ENCODE data around the gene NT5C1B. TPM values are rescaled to one million over a fixed set of nuclear protein-coding genes. Genes with fewer than 3 reads are reported as not detected.

NT5C1B gene
- total and polyA plus RNA-seq, 10 of the 15 experiments (the other 5 are each of a cell fraction or from before 2014, with no cell fraction given), result 0.40 to 0.44 TPM; not detected in 8

- H3K9ac ChIP-seq (ENCODE audit: control insufficient read depth, insufficient read depth, low read length), result no peak overlapping the region
- no peaks in the 10 kb centered on the region for H4K20me1 ChIP-seq (ENCODE audit: control insufficient read depth, insufficient read depth)
- no peaks in the 10 kb centered on the region for H3K79me2 ChIP-seq (ENCODE audit: control insufficient read depth, insufficient read depth, low read length)
- TF ChIP-seq ZBTB33 (IDR thresholded peaks at IDR 0.05) (no peak), POLR2AphosphoS2 (IDR thresholded peaks at IDR 0.05; ENCODE audit: low read depth, low read length) (no peak), CHD2 (IDR thresholded peaks at IDR 0.05; ENCODE audit: borderline replicate concordance, low read depth, low read length) (no peak), NBN (IDR thresholded peaks at IDR 0.05) (no peak), CBX3 (IDR thresholded peaks at IDR 0.05; ENCODE audit: borderline replicate concordance, low read depth) (no peak), HDGF (IDR thresholded peaks at IDR 0.05) (no peak), MYB (IDR thresholded peaks at IDR 0.05; ENCODE audit: borderline replicate concordance, low read depth, low read length) (no peak), YY1 (IDR thresholded peaks at IDR 0.05; ENCODE audit: low read depth, low read length) (no peak), FOXK2 (IDR thresholded peaks at IDR 0.05) (no peak), TCF3 (IDR thresholded peaks at IDR 0.05; ENCODE audit: borderline replicate concordance, insufficient read depth, low read depth, low read length) (no peak), BRCA1 (IDR thresholded peaks at IDR 0.05; ENCODE audit: low read depth, low read length) (no peak), SIN3A (IDR thresholded peaks at IDR 0.05; ENCODE audit: low read depth, low read length) (no peak), ZNF592 (IDR thresholded peaks at IDR 0.05) (no peak), SPI1 (IDR thresholded peaks at IDR 0.05; ENCODE audit: borderline replicate concordance, insufficient read depth, low read depth, low read length) (no peak), ETV6 (conservative IDR thresholded peaks at IDR 0.05 in 1 of 2, IDR thresholded peaks at IDR 0.05 in 1 of 2; ENCODE audit: borderline replicate concordance in 1 of 2, low read depth in 1 of 2) (no peak), KAT2A (conservative IDR thresholded peaks at IDR 0.05; ENCODE audit: control insufficient read depth, low read depth, low read length) (no peak)
- ChIA-PET RAD21 (ENCODE audit: unreplicated experiment) (no interaction called here), CTCF (interaction anchor here (1.0 to 1.2 kb wide), 3 partner anchors 9 to 94 kb away, joined by 3 read pairs; no protein-coding TSS in a partner anchor), POLR2A (no interaction called here), SMC1A (ENCODE audit: uncharacterized antibody, unreplicated experiment) (interaction anchor here (0.7 to 0.8 kb wide), 2 partner anchors 93 to 1195 kb away, joined by 3 read pairs; no protein-coding TSS in a partner anchor)
- no peak overlapping the region for H3K27ac ChIP-seq (ENCODE audit: control insufficient read depth, insufficient read depth)
- no peaks in the 10 kb centered on the region for H3K9me3 ChIP-seq (replicated peaks; ENCODE audit: control insufficient read depth, insufficient read depth, low read length)
- H3K36me3 ChIP-seq (ENCODE audit: control insufficient read depth in 2 of 2, insufficient read depth in 2 of 2, low read length in 1 of 2), result no peaks in the 10 kb centered on the region
- H3K27me3 ChIP-seq (replicated peaks in 1 of 2; ENCODE audit: control insufficient read depth in 2 of 2, insufficient read depth in 2 of 2, low read length in 1 of 2), result no peaks in the 10 kb centered on the region
- H3K4me3 ChIP-seq, result no peak overlapping the region
- ATAC-seq (no peak), FAIRE-seq (no peak), DNase-seq (ENCODE audit: low read depth, low spot score) (no peak)
- no peak overlapping the region for H3K4me2 ChIP-seq (ENCODE audit: control insufficient read depth, insufficient read depth)
- in situ Hi-C loops (cut with MboI), result no loop called here
- no peak overlapping the region for H2AFZ ChIP-seq (ENCODE audit: control insufficient read depth, low read depth, low read length)
- no peaks in the 10 kb centered on the region for H3K4me1 ChIP-seq (ENCODE audit: control insufficient read depth, insufficient read depth, low read length)
- intact Hi-C loops (cut with micrococcal nuclease; ENCODE audit: unreplicated experiment), result no loop called here
- BruUV-seq (replicated peaks), result no TSS peak
These were observed 24.7 kb upstream of the NT5C1B start for GRCh38 chr2:18614041-18614440.

All from GM12878 (cell line).